OCI-LY7 (cell line): ENCODE measurements around the gene PCDHA10. TPM values are rescaled to one million over a fixed set of nuclear protein-coding genes. Genes with fewer than 3 reads are reported as not detected.

Source experiments
- BruUV-seq: library from RNA; stranded (reverse); fragments of 400-500 nt; replicated peaks from 2 replicates; lab custom pipeline; 2021; lab: Mats Ljungman, UMichigan
- CTCF ChIA-PET: fragments of 300-600 bp; sonication (Branson Sonifier 250); formaldehyde crosslinking; loops from one replicate; lab custom pipeline; 2022; ENCODE audit warnings: antibody characterized with exemption; ENCODE audit not compliant: unreplicated experiment; lab: Charles Lee
- POLR2A ChIA-PET: fragments of 300-600 bp; sonication (Branson Sonifier 250); formaldehyde crosslinking; loops from one replicate; lab custom pipeline; 2022; ENCODE audit warnings: antibody characterized with exemption; lab: Charles Lee
- DNase-seq: peaks from one replicate; pipeline ENCODE4 v3.0.0-alpha.2; 2015; ENCODE audit warnings: low spot score
- H2AFZ ChIP-seq: fragments of 200-600 bp; sonication (generic), shearing (Covaris generic); 2 replicates; pipeline ENCODE4 v1.6.1; 2014; ENCODE audit warnings: mild to moderate bottlenecking, antibody characterized with exemption, low read length, moderate library complexity
- H3K27ac ChIP-seq: fragments of 200-600 bp; sonication (generic); 2 replicates; pipeline ENCODE4 v1.5.1; 2014; ENCODE audit warnings: mixed run types, low read depth, mild to moderate bottlenecking, moderate library complexity, low read length, inconsistent platforms; ENCODE audit not compliant: poor library complexity, severe bottlenecking
- H3K36me3 ChIP-seq: fragments of 200-600 bp; sonication (generic); 2 replicates; pipeline ENCODE4 v1.6.1; 2014; ENCODE audit warnings: mild to moderate bottlenecking, antibody characterized with exemption, low read length, moderate library complexity, mixed read lengths; ENCODE audit not compliant: insufficient read depth
- H3K4me1 ChIP-seq: fragments of 200-600 bp; sonication (generic); 2 replicates; pipeline ENCODE4 v1.5.1; 2014; ENCODE audit warnings: mild to moderate bottlenecking, low read length; ENCODE audit not compliant: insufficient read depth, poor library complexity, severe bottlenecking
- H3K4me2 ChIP-seq: fragments of 200-600 bp; sonication (generic); 2 replicates; pipeline ENCODE4 v1.6.1; 2014; ENCODE audit warnings: mild to moderate bottlenecking, low read length
- H3K4me3 ChIP-seq: fragments of 200-600 bp; sonication (generic); 2 replicates; pipeline ENCODE4 v1.5.1; 2014; ENCODE audit warnings: mild to moderate bottlenecking, low read depth, low read length; ENCODE audit not compliant: poor library complexity, severe bottlenecking
- H3K79me2 ChIP-seq: fragments of 200-600 bp; sonication (generic); 2 replicates; pipeline ENCODE4 v1.6.1; 2016; ENCODE audit warnings: low read depth, mild to moderate bottlenecking, low read length, moderate library complexity, mixed read lengths; ENCODE audit not compliant: insufficient read depth
- H3K9me2 ChIP-seq: fragments of 200-600 bp; sonication (generic); 2 replicates; pipeline ENCODE4 v1.6.1; 2016; ENCODE audit warnings: mild to moderate bottlenecking, low read length, mixed read lengths; ENCODE audit not compliant: insufficient read depth
- H3K9me3 ChIP-seq: fragments of 200-600 bp; sonication (generic); 2 replicates; pipeline ENCODE4 v1.6.1; 2014; ENCODE audit warnings: mild to moderate bottlenecking, mixed run types, low read length, mixed read lengths
- H4K20me1 ChIP-seq: fragments of 200-600 bp; sonication (generic); 2 replicates; pipeline ENCODE4 v1.6.1; 2014; ENCODE audit warnings: mild to moderate bottlenecking, antibody characterized with exemption, low read length, moderate library complexity, mixed read lengths; ENCODE audit not compliant: insufficient read depth
- EZH2phosphoT487 ChIP-seq: fragments of 200-600 bp; sonication (generic); IDR thresholded peaks from 2 replicates; pipeline ENCODE4 v1.6.1; 2018; ENCODE audit warnings: low read depth, borderline replicate concordance, mild to moderate bottlenecking, mixed run types, antibody characterized with exemption, low read length, moderate library complexity, mixed read lengths
- intact Hi-C: fragments of 100-400 bp; cut with micrococcal nuclease; formaldehyde crosslinking; loops from one replicate; pipeline ENCODE4 v1.10.0; 2022; ENCODE audit not compliant: unreplicated experiment
- total RNA-seq, 2 experiments: library from RNA; depleted of rRNA in 1 of 2; stranded (reverse); fragments of >200 nt in 1 of 2; shearing (Covaris generic) in 1 of 2; gene quantifications; 2 replicates each; pipeline ENCODE4 v1.2.3, GENCODE V29; 2014 to 2022
- TF ChIP-seq, protein P1 (sequence below): fragments of 200-600 bp; sonication (generic); conservative IDR thresholded peaks from 2 replicates; pipeline ENCODE4 v1.5.1; 2014; ENCODE audit warnings: mild to moderate bottlenecking, antibody characterized with exemption, low read length, moderate library complexity, mixed read lengths

PCDHA10 gene
- total RNA-seq, 2 experiments from 2014 or later = not detected

DNA sequence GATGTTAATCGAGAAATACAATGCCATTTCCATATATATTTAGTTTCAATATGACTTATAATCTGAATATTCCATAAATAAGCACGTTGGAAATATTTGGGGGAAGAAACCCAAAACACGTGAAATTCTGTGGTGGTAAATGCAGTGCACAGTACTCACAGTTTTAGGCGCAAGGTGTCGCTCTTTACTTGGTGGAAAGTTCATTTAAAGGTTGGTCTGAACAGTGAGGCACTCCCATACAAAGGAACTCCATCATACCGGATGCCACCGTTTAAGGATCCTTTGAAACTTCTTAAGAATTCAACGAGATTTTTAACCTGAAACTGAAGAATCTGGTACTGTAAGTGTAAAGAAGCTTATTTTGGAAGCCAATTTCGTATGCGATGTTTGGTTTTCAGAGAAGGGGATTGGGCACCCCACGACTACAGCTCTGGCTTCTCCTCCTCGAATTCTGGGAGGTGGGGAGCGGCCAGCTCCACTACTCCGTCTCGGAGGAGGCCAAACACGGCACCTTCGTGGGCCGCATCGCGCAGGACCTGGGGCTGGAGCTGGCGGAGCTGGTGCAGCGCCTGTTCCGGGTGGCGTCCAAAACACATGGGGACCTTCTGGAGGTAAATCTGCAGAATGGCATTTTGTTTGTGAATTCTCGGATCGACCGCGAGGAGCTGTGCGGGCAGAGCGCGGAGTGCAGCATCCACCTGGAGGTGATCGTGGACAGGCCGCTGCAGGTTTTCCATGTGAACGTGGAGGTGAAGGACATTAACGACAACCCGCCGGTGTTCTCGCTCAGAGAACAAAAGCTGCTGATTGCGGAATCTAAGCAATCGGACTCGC lies 13.2 kb downstream of the PCDHA10 start, which contains the start of gene PCDHA11:
Gene PCDHA11 (plus strand): TSS at position 237 of the 834 bp plus-strand sequence. CDS start 147 bp downstream, at position 384.
- Histone ChIP-seq H3K9me2 (no peaks in the 10 kb centered on the region), H3K36me3 (no peaks in the 10 kb centered on the region), H3K4me2 (no peak within 1 kb of the TSS), H3K4me3 (no peak within 1 kb of the TSS), H3K4me1 (no peaks in the 10 kb centered on the region), H3K79me2 (no peaks in the 10 kb centered on the region), H3K27ac (no peak within 1 kb of the TSS), H4K20me1 (no peaks in the 10 kb centered on the region), H2AFZ (no peak within 1 kb of the TSS), H3K9me3 (no peaks in the 10 kb centered on the region)
- ChIA-PET POLR2A (no interaction called here), CTCF (no interaction called here)
- no peak for DNase-seq
- intact Hi-C loops = no loop called here
- BruUV-seq = no TSS peak
- TF ChIP-seq, protein P1, sequence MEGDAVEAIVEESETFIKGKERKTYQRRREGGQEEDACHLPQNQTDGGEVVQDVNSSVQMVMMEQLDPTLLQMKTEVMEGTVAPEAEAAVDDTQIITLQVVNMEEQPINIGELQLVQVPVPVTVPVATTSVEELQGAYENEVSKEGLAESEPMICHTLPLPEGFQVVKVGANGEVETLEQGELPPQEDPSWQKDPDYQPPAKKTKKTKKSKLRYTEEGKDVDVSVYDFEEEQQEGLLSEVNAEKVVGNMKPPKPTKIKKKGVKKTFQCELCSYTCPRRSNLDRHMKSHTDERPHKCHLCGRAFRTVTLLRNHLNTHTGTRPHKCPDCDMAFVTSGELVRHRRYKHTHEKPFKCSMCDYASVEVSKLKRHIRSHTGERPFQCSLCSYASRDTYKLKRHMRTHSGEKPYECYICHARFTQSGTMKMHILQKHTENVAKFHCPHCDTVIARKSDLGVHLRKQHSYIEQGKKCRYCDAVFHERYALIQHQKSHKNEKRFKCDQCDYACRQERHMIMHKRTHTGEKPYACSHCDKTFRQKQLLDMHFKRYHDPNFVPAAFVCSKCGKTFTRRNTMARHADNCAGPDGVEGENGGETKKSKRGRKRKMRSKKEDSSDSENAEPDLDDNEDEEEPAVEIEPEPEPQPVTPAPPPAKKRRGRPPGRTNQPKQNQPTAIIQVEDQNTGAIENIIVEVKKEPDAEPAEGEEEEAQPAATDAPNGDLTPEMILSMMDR = no peak
- TF ChIP-seq EZH2phosphoT487 = no peak

DNA sequence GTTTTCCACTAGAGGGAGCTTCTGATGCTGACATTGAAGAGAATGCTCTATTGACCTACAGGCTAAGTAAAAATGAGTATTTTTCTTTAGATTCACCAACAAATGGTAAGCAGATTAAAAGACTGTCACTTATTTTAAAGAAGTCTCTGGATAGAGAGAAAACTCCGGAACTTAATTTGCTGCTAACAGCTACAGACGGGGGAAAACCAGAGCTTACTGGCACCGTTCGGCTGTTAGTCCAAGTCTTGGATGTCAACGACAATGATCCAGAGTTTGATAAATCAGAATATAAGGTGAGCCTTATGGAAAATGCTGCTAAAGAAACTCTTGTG lies 13.8 kb downstream of the PCDHA10 start:
- Histone ChIP-seq H3K4me2 (no peak overlapping the region), H3K4me1 (no peaks in the 10 kb centered on the region), H3K4me3 (no peak overlapping the region), H2AFZ (no peak overlapping the region), H3K36me3 (no peaks in the 10 kb centered on the region), H3K9me3 (no peaks in the 10 kb centered on the region), H3K9me2 (no peaks in the 10 kb centered on the region), H4K20me1 (no peaks in the 10 kb centered on the region), H3K79me2 (no peaks in the 10 kb centered on the region), H3K27ac (no peak overlapping the region)
- CTCF ChIA-PET = no interaction called here
- POLR2A ChIA-PET = no interaction called here
- peak; percentile 4 for DNase-seq
- TF ChIP-seq, protein P1 = peak; percentile 59; the same call in 1 of the 2 replicates
- TF ChIP-seq EZH2phosphoT487 = no peak
- intact Hi-C loops = no loop called here
- BruUV-seq = no TSS peak
